CD8-positive, alpha-beta memory T cell (primary cell): ENCODE data around the gene ADCK1. TPM values are rescaled to one million over a fixed set of nuclear protein-coding genes. Genes with fewer than 3 reads are reported as not detected.

ENCODE experiments used
- CTCF ChIA-PET: fragments of 350-600 bp; sonication (Branson Sonifier 250); formaldehyde crosslinking; loops from one replicate; lab custom pipeline; 2021; ENCODE audit warnings: antibody characterized with exemption; lab: Charles Lee
- POLR2A ChIA-PET: fragments of 350-600 bp; sonication (Branson Sonifier 250); formaldehyde crosslinking; loops from one replicate; lab custom pipeline; 2021; ENCODE audit warnings: antibody characterized with exemption; lab: Charles Lee
- DNase-seq, 5 donors: peaks; one replicate each; pipeline versions ENCODE4 v3.0.0 to v3.0.0-alpha.2; 2020 to 2022; ENCODE audit warnings: mixed read lengths in 1 of 5
- H3K27ac ChIP-seq: one replicate; pipeline ENCODE4 v1.7.0; 2013; ENCODE audit warnings: low read depth, mild to moderate bottlenecking, low read length, moderate library complexity
- H3K27me3 ChIP-seq: 2 replicates; pipeline ENCODE4 v1.7.0; 2013; ENCODE audit warnings: low read length, mild to moderate bottlenecking; ENCODE audit not compliant: insufficient read depth, poor library complexity, severe bottlenecking
- H3K36me3 ChIP-seq: 2 replicates; pipeline ENCODE4 v1.7.0; 2013; ENCODE audit warnings: mild to moderate bottlenecking, low read length, moderate library complexity; ENCODE audit not compliant: insufficient read depth
- H3K4me1 ChIP-seq: 2 replicates; pipeline ENCODE4 v1.7.0; 2013; ENCODE audit warnings: mild to moderate bottlenecking, low read length, moderate library complexity; ENCODE audit not compliant: insufficient read depth
- H3K4me3 ChIP-seq: 2 replicates; pipeline ENCODE4 v1.7.0; 2013; ENCODE audit warnings: mild to moderate bottlenecking, low read length
- H3K9me3 ChIP-seq: 2 replicates; pipeline ENCODE4 v1.7.0; 2013; ENCODE audit warnings: mild to moderate bottlenecking, low read length
- H3K27ac Mint-ChIP-seq, 8 donors: one replicate each; pipeline ENCODE4 v1.8.0; 2020 to 2021; ENCODE audit warnings: mixed read lengths in 8 of 8, mild to moderate bottlenecking in 6 of 8, inconsistent platforms in 3 of 8, moderate library complexity in 3 of 8
- H3K27me3 Mint-ChIP-seq, 2 donors: one replicate each; pipeline ENCODE4 v1.8.0; 2020 to 2021; ENCODE audit warnings: mixed read lengths in 2 of 2, mild to moderate bottlenecking in 1 of 2, moderate library complexity in 1 of 2
- H3K36me3 Mint-ChIP-seq, 3 donors: one replicate each; pipeline ENCODE4 v1.8.0; 2020 to 2021; ENCODE audit warnings: mixed read lengths in 3 of 3, inconsistent platforms in 1 of 3, mild to moderate bottlenecking in 1 of 3
- H3K4me1 Mint-ChIP-seq, 3 donors: one replicate each; pipeline ENCODE4 v1.8.0; 2020 to 2021; ENCODE audit warnings: mixed read lengths in 3 of 3, inconsistent platforms in 1 of 3, mild to moderate bottlenecking in 1 of 3
- H3K4me3 Mint-ChIP-seq, 7 donors: one replicate each; pipeline ENCODE4 v1.8.0; 2020 to 2021; ENCODE audit warnings: mixed read lengths in 7 of 7, mild to moderate bottlenecking in 6 of 7, moderate library complexity in 4 of 7, inconsistent platforms in 2 of 7
- H3K9me3 Mint-ChIP-seq, 5 donors: one replicate each; pipeline ENCODE4 v1.8.0; 2020 to 2022; ENCODE audit warnings: mixed read lengths in 5 of 5, mild to moderate bottlenecking in 3 of 5, moderate library complexity in 2 of 5, inconsistent platforms in 1 of 5
- polyA plus RNA-seq: library from polyadenylated mRNA; unstranded; fragments of 300-500 nt; fragmentation: Illumina TruSeq; gene quantifications from one replicate; pipeline ENCODE4 v1.2.3, GENCODE V29; 2021
- total RNA-seq, 2 experiments: library from RNA; stranded (reverse); gene quantifications; one replicate each; pipeline ENCODE4 v1.2.3, GENCODE V29; 2021

The ADCK1 gene
- total and polyA plus RNA-seq, 3 experiments from 2014 or later, result 4.2 to 7.5 (median 5.9) TPM

DNA sequence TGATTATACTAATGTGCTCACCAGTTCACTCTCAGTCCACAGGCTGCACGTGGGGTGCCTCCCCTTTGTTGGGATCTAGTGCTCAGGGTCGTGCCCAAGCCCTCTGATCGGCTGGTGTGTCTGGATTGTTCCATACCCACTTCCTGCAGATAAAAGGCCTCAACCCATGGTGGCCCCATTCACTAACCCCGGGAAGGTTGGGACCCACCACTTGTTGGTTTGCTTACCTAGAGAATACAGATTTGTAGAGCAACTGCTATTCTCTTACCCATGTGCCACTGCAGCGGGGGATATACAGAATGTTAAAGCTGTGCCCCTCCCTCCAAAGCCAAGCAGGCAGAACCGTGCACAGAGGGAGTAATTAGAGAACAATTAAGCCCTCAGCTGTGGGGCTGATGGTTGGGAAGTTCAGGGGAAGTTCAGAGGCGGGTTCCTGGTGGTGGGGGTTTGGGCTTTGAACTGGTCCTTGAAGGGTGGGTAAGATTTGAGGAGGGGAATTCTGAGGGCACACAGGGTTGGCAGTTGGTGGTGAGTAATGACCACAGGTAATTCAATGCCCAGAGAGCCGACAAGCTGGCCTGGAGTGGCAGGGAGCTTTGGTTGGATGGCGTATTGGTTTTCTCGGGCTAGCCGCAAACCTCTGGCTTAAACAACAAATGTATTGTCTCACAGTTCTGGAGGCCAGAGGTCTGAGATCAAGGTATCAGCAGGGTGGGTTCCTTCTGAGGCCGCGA, 68.8 kb downstream of the ADCK1 start:
- peaks cover 11 to 17% (median 12%) of the 10 kb centered on the region in 3 donors for H3K36me3 Mint-ChIP-seq
- Histone ChIP-seq H3K4me1 (no peaks in the 10 kb centered on the region), H3K27me3 (no peaks in the 10 kb centered on the region), H3K9me3 (no peaks in the 10 kb centered on the region), H3K4me3 (no peak overlapping the region), H3K27ac (no peak overlapping the region), H3K36me3 (no peaks in the 10 kb centered on the region)
- ChIA-PET POLR2A (no interaction called here), CTCF (no interaction called here)
- no peaks in the 10 kb centered on the region for H3K27me3 Mint-ChIP-seq
- DNase-seq, result no peak
- no peak overlapping the region for H3K4me3 Mint-ChIP-seq
- no peak overlapping the region for H3K27ac Mint-ChIP-seq
- peaks cover 0 to 2% (median 0%) of the 10 kb centered on the region in 5 donors for H3K9me3 Mint-ChIP-seq
- no peaks in the 10 kb centered on the region for H3K4me1 Mint-ChIP-seq

DNA sequence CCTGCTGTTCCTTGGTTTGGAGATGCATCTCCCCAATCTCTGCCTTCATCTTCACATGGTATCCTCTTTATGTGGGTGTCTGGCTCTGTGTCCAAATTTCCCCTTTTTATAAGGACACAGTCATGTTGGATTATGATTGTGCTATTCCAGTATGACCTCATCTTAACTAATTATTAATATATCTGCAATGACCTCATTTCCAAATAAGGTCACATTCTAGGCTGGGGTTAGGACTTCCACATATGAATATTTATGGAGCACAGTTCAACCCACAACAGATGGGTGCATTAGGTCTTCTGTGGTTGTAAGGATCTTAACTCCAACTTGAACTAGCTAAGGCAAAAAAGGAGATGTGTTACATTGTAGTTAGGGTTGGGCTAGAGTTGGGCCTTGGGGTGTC, 69.4 kb downstream of the ADCK1 start:
- no peaks in the 10 kb centered on the region for H3K27me3 ChIP-seq
- no peak for DNase-seq
- Mint-ChIP-seq H3K27me3 (no peaks in the 10 kb centered on the region), H3K27ac (no peak overlapping the region), H3K36me3 (peaks cover 11 to 22% (median 13%) of the 10 kb centered on the region in 3 donors), H3K4me1 (no peaks in the 10 kb centered on the region), H3K9me3 (peaks cover 0 to 2% (median 0%) of the 10 kb centered on the region in 5 donors), H3K4me3 (no peak overlapping the region)
- POLR2A ChIA-PET, result no interaction called here
- CTCF ChIA-PET, result no interaction called here
- H3K9me3 ChIP-seq, result no peaks in the 10 kb centered on the region
- H3K36me3 ChIP-seq, result no peaks in the 10 kb centered on the region
- H3K4me1 ChIP-seq, result no peaks in the 10 kb centered on the region
- H3K4me3 ChIP-seq, result no peak overlapping the region
- no peak overlapping the region for H3K27ac ChIP-seq

DNA sequence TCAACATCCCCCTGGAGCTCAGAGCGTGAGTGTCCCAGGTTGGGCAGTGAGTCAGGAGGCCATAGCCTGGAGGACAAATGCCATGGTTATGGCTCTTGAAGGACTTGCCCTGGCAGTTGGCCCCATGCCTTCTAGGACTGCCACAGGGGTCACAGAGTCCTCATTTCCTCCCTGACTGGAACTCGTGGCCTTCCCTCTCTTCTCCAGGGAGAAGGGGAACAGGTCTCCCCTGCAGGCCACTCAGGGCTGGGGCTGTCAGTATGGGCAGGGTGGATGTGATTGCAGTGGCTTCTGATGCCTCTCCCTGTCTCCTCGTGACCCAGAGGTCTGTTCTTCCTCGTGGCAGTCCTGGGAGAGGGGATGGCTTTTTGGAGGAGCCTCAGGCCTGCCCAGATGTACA, 70.7 kb downstream of the ADCK1 start:
- CTCF ChIA-PET, result interaction anchor here (2.0 kb wide), 1 partner anchor 8 kb away, joined by 5 read pairs; no protein-coding TSS in a partner anchor
- DNase-seq, result no peak
- Histone ChIP-seq H3K27ac (no peak overlapping the region), H3K36me3 (no peaks in the 10 kb centered on the region), H3K4me3 (no peak overlapping the region), H3K9me3 (no peaks in the 10 kb centered on the region), H3K27me3 (no peaks in the 10 kb centered on the region), H3K4me1 (no peaks in the 10 kb centered on the region)
- Mint-ChIP-seq H3K36me3 (peaks cover 9 to 30% (median 13%) of the 10 kb centered on the region in 3 donors), H3K9me3 (peaks cover 0 to 2% (median 0%) of the 10 kb centered on the region in 5 donors), H3K27me3 (no peaks in the 10 kb centered on the region), H3K4me3 (no peak overlapping the region), H3K4me1 (no peaks in the 10 kb centered on the region), H3K27ac (peak overlapping the region in 1 of 8 donors; percentile 87)
- POLR2A ChIA-PET, result no interaction called here

DNA sequence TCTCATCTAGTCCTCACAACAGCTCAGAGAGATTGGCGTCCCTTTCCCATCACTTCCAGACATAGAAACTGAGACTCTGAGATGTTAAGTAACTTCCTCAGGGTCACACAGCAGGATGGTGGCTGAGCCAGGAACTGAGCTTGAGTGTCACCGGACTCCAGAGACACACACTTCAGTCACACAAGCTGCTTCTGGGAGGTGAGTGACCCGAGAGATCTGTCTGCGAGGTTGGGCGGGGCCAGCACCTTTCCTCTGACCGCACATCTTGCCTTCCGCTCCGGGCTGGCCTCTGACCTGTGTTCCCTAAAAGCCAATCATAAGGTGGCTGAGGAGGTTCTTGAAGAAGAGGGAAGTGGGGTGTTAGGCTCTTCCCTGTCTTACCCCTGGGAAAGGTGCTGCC, 72.2 kb downstream of the ADCK1 start:
- Mint-ChIP-seq H3K4me1 (no peaks in the 10 kb centered on the region), H3K4me3 (no peak overlapping the region), H3K27me3 (no peaks in the 10 kb centered on the region), H3K36me3 (peaks cover 11 to 34% (median 16%) of the 10 kb centered on the region in 3 donors), H3K9me3 (peaks cover 0 to 5% (median 0%) of the 10 kb centered on the region in 5 donors), H3K27ac (no peak overlapping the region)
- Histone ChIP-seq H3K27me3 (no peaks in the 10 kb centered on the region), H3K27ac (no peak overlapping the region), H3K9me3 (no peaks in the 10 kb centered on the region), H3K4me3 (no peak overlapping the region), H3K4me1 (no peaks in the 10 kb centered on the region), H3K36me3 (no peaks in the 10 kb centered on the region)
- CTCF ChIA-PET, result interaction anchor here (2.0 kb wide), 1 partner anchor 10 kb away, joined by 5 read pairs; no protein-coding TSS in a partner anchor
- POLR2A ChIA-PET, result no interaction called here
- no peak for DNase-seq

DNA sequence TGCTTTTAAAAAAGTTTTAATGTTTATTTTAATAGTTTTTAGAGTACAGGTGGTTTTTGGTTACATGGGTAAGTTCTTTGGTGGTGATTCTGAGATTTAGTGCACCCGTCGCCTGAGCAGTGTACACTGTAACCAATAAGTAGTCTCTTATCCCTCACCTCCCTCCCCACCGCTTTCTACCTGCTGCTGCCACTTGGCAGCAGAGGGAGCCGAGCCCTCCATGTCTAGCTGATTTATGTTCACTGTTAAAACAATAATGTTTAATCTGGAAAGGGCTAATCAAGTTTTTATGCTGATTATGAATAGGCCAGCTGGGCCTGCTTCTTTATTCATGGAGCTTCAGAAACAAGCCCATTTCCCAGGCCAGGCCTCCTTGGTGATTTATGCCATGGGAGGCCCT, 73.1 kb downstream of the ADCK1 start:
- H3K27me3 Mint-ChIP-seq, result no peaks in the 10 kb centered on the region
- H3K36me3 Mint-ChIP-seq, result peaks cover 10 to 35% (median 17%) of the 10 kb centered on the region in 3 donors
- Histone ChIP-seq H3K9me3 (no peaks in the 10 kb centered on the region), H3K4me3 (no peak overlapping the region), H3K27ac (no peak overlapping the region), H3K36me3 (no peaks in the 10 kb centered on the region), H3K27me3 (no peaks in the 10 kb centered on the region), H3K4me1 (no peaks in the 10 kb centered on the region)
- no peak overlapping the region for H3K4me3 Mint-ChIP-seq
- H3K4me1 Mint-ChIP-seq, result no peaks in the 10 kb centered on the region
- H3K27ac Mint-ChIP-seq, result no peak overlapping the region
- H3K9me3 Mint-ChIP-seq, result peaks cover 0 to 5% (median 0%) of the 10 kb centered on the region in 5 donors
- CTCF ChIA-PET, result no interaction called here
- DNase-seq, result no peak
- POLR2A ChIA-PET, result no interaction called here

DNA sequence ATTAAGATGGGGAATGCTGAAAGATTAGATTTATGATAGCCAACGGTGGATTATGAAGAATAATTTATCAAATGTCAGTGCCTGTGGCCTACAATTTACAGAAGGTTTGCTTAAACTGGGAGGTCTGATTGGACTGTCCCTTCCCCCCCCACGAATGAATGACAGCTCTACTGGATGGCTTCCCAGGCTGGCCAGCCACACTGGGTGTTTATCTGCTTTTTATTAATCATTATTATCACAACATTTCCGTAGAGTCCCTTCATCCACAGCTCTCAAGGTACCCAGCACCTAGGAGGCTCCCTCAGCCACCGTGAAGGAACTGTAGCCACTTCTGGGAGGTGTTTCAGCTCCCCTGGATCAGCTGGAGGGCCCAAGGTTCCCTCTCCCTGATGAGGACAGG, 78.9 kb downstream of the ADCK1 start:
- H3K27me3 Mint-ChIP-seq, result no peaks in the 10 kb centered on the region
- no peaks in the 10 kb centered on the region for H3K4me1 ChIP-seq
- no peak overlapping the region for H3K27ac ChIP-seq
- H3K9me3 Mint-ChIP-seq, result peaks cover 0 to 5% (median 0%) of the 10 kb centered on the region in 5 donors
- peak overlapping the region in 1 of 8 donors; percentile 6 for H3K27ac Mint-ChIP-seq
- no peak overlapping the region for H3K4me3 Mint-ChIP-seq
- H3K4me1 Mint-ChIP-seq, result no peaks in the 10 kb centered on the region
- H3K4me3 ChIP-seq, result no peak overlapping the region
- ChIA-PET CTCF (no interaction called here), POLR2A (no interaction called here)
- no peak for DNase-seq
- no peaks in the 10 kb centered on the region for H3K27me3 ChIP-seq
- peaks cover 8 to 30% (median 12%) of the 10 kb centered on the region in 3 donors for H3K36me3 Mint-ChIP-seq
- H3K9me3 ChIP-seq, result no peaks in the 10 kb centered on the region
- H3K36me3 ChIP-seq, result no peaks in the 10 kb centered on the region

DNA sequence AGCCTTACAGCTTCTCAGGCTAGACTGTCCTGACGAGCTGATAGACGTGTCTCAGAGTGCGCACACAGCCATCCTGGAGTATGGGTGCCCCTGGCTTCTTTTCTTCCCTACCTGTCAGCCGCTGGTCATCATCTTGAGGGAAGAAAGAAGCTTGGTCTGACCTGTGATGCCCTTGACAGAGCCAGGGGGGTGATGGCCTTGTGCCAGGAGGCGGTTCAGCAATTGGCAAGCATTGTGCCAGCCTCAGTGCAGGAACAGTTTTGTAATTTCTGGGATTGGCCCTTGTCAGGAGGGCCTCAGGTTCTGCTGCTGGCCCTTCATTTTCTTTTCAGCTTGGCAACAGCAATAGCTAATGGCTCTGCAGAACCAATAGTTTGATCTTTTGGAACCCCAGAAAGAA, 80.1 kb downstream of the ADCK1 start:
- Mint-ChIP-seq H3K4me3 (no peak overlapping the region), H3K36me3 (peaks cover 7 to 20% (median 9%) of the 10 kb centered on the region in 3 donors), H3K27ac (no peak overlapping the region), H3K4me1 (no peaks in the 10 kb centered on the region), H3K27me3 (no peaks in the 10 kb centered on the region), H3K9me3 (peaks cover 0 to 5% (median 0%) of the 10 kb centered on the region in 5 donors)
- ChIA-PET POLR2A (no interaction called here), CTCF (interaction anchor here (2.8 kb wide), 1 partner anchor 17 kb away, joined by 11 read pairs; no protein-coding TSS in a partner anchor)
- no peaks in the 10 kb centered on the region for H3K4me1 ChIP-seq
- no peaks in the 10 kb centered on the region for H3K27me3 ChIP-seq
- H3K36me3 ChIP-seq, result no peaks in the 10 kb centered on the region
- H3K9me3 ChIP-seq, result no peaks in the 10 kb centered on the region
- no peak for DNase-seq
- no peak overlapping the region for H3K27ac ChIP-seq
- H3K4me3 ChIP-seq, result no peak overlapping the region

DNA sequence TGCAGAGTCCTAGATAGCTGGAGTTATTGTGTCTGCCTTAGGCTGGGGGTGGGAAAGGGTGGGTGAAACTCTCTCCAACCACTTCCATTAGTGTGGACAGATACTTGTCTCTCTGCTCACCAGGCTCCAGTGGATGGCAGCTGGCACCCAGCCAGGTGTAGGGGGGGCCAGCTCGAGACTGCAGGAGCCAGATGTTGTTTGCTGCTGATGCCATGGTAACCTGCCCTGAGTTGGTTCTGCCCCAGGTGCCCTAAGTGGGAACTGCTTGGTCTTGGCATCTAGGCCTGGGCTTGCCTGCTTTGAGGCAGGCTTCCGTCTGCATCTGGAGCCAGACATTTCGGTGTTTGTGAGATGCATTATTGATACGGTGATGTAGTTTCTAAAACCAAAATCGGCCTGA, 82.2 kb downstream of the ADCK1 start:
- DNase-seq, result no peak
- POLR2A ChIA-PET, result no interaction called here
- no peaks in the 10 kb centered on the region for H3K4me1 Mint-ChIP-seq
- Histone ChIP-seq H3K27ac (no peak overlapping the region), H3K36me3 (no peaks in the 10 kb centered on the region), H3K9me3 (no peaks in the 10 kb centered on the region), H3K4me1 (no peaks in the 10 kb centered on the region), H3K4me3 (no peak overlapping the region), H3K27me3 (no peaks in the 10 kb centered on the region)
- no peaks in the 10 kb centered on the region for H3K27me3 Mint-ChIP-seq
- H3K9me3 Mint-ChIP-seq, result no peaks in the 10 kb centered on the region
- CTCF ChIA-PET, result interaction anchor here (2.8 kb wide), 1 partner anchor 19 kb away, joined by 11 read pairs; no protein-coding TSS in a partner anchor
- peaks cover 3 to 24% (median 3%) of the 10 kb centered on the region in 3 donors for H3K36me3 Mint-ChIP-seq
- no peak overlapping the region for H3K4me3 Mint-ChIP-seq
- peak overlapping the region in 1 of 8 donors; percentile 8 for H3K27ac Mint-ChIP-seq
